ENCODE measurements around the gene RAB31. TPM values are rescaled to one million over a fixed set of nuclear protein-coding genes. Genes with fewer than 3 reads are reported as not detected.

The RAB31 gene
- total RNA-seq, 4 donors from 2014 or later, result 108 to 181 (median 136) TPM

- WGBS, 2 donors (ENCODE audit: low coverage in 1 of 2), result 44 to 66% methylated on average over 6 of the region's 6 CpGs
- H3K27me3 ChIP-seq, result no peaks in the 10 kb centered on the region
- no peaks in the 10 kb centered on the region for H3K9me3 ChIP-seq
- H3K4me1 ChIP-seq, result peaks cover 0 to 54% (median 18%) of the 10 kb centered on the region in 3 donors
- H3K27ac ChIP-seq, result peak overlapping the region; percentile 31 to 82 (median 74)
- TF ChIP-seq EP300 (IDR thresholded peaks at IDR 0.05), result no peak
- TF ChIP-seq POLR2AphosphoS5 (IDR thresholded peaks at IDR 0.05), result peak; percentile 42
- no peak for TF ChIP-seq CTCF (IDR thresholded peaks at IDR 0.05)
- no peak for TF ChIP-seq POLR2A (IDR thresholded peaks at IDR 0.05)
- no peaks in the 10 kb centered on the region for H3K36me3 ChIP-seq
- no peak overlapping the region for H3K4me3 ChIP-seq
- ATAC-seq, result no peak
Observed at GRCh38 chr18:9809697-9810096, 101.6 kb downstream of the RAB31 start.

GRCh38 chr18:9810299-9810698 lies 102.2 kb downstream of the RAB31 start:
- peaks cover 0 to 52% (median 18%) of the 10 kb centered on the region in 3 donors for H3K4me1 ChIP-seq
- H3K4me3 ChIP-seq, result no peak overlapping the region
- no peaks in the 10 kb centered on the region for H3K36me3 ChIP-seq
- no peak for ATAC-seq
- no peaks in the 10 kb centered on the region for H3K27me3 ChIP-seq
- H3K27ac ChIP-seq, result peak overlapping the region; percentile 31 to 82 (median 74)
- WGBS, 2 donors (ENCODE audit: low coverage in 1 of 2), result 75 to 93% methylated on average over 3 to 4 of the region's 4 CpGs
- H3K9me3 ChIP-seq, result no peaks in the 10 kb centered on the region
- TF ChIP-seq POLR2AphosphoS5 (IDR thresholded peaks at IDR 0.05) (no peak), CTCF (IDR thresholded peaks at IDR 0.05) (no peak), POLR2A (IDR thresholded peaks at IDR 0.05) (no peak)

GRCh38 chr18:9810994-9811705 lies 103.0 kb downstream of the RAB31 start:
- ATAC-seq, result no peak
- WGBS, 2 donors (ENCODE audit: low coverage in 1 of 2), result 85 to 95% methylated on average over 10 to 12 of the region's 14 CpGs
- H3K4me3 ChIP-seq, result no peak overlapping the region

GRCh38 chr18:9811978-9812377 lies 103.9 kb downstream of the RAB31 start:
- H3K36me3 ChIP-seq, result peaks cover 0 to 7% of the 10 kb centered on the region in 2 donors
- H3K4me1 ChIP-seq, result peaks cover 0 to 52% (median 18%) of the 10 kb centered on the region in 3 donors
- ATAC-seq, result no peak
- H3K9me3 ChIP-seq, result no peaks in the 10 kb centered on the region
- 61 to 67% methylated on average over 5 of the region's 5 CpGs for WGBS, 2 donors (ENCODE audit: low coverage in 1 of 2)
- H3K27ac ChIP-seq, result no peak overlapping the region
- TF ChIP-seq EP300 (IDR thresholded peaks at IDR 0.05) (no peak), POLR2AphosphoS5 (IDR thresholded peaks at IDR 0.05) (no peak), CTCF (IDR thresholded peaks at IDR 0.05) (no peak), POLR2A (IDR thresholded peaks at IDR 0.05) (no peak)
- no peaks in the 10 kb centered on the region for H3K27me3 ChIP-seq
- H3K4me3 ChIP-seq, result no peak overlapping the region

More at GRCh38 chr18:9810994-9811705, 103.0 kb downstream of the RAB31 start:
- no peak for TF ChIP-seq POLR2AphosphoS5 (IDR thresholded peaks at IDR 0.05)
- TF ChIP-seq POLR2A (IDR thresholded peaks at IDR 0.05), result no peak
- TF ChIP-seq CTCF (IDR thresholded peaks at IDR 0.05), result no peak
- TF ChIP-seq EP300 (IDR thresholded peaks at IDR 0.05), result no peak
- Histone ChIP-seq H3K9me3 (no peaks in the 10 kb centered on the region), H3K27ac (peak overlapping the region in 3 of 4 donors; percentile 45 to 82 (median 82)), H3K4me1 (peaks cover 0 to 52% (median 18%) of the 10 kb centered on the region in 3 donors), H3K36me3 (peaks cover 0 to 3% of the 10 kb centered on the region in 2 donors), H3K27me3 (no peaks in the 10 kb centered on the region)

GRCh38 chr18:9814431-9814830 lies 106.3 kb downstream of the RAB31 start:
- 13 to 23% methylated on average over 4 of the region's 4 CpGs for WGBS, 2 donors (ENCODE audit: low coverage in 1 of 2)
- no peak for ATAC-seq
- no peaks in the 10 kb centered on the region for H3K27me3 ChIP-seq
- peak overlapping the region in 1 of 4 donors; percentile 32 for H3K27ac ChIP-seq
- H3K36me3 ChIP-seq, result peaks cover 0 to 7% of the 10 kb centered on the region in 2 donors
- TF ChIP-seq POLR2AphosphoS5 (IDR thresholded peaks at IDR 0.05) (no peak), POLR2A (IDR thresholded peaks at IDR 0.05) (no peak), EP300 (IDR thresholded peaks at IDR 0.05) (no peak), CTCF (IDR thresholded peaks at IDR 0.05) (no peak)
- peaks cover 0 to 27% (median 9%) of the 10 kb centered on the region in 3 donors for H3K4me1 ChIP-seq
- no peak overlapping the region for H3K4me3 ChIP-seq
- no peaks in the 10 kb centered on the region for H3K9me3 ChIP-seq
